GM12875 (cell line): ENCODE measurements around the gene MAN2B2.

ENCODE experiments used
- H3K4me3 ChIP-seq: one replicate; pipeline ENCODE4 v1.5.1; 2011; ENCODE audit warnings: low read depth, low read length, control low read depth
- TF ChIP-seq, protein P1 (sequence below): IDR thresholded peaks from 2 replicates; pipeline ENCODE4 v1.5.1; 2011; ENCODE audit warnings: low read depth, mild to moderate bottlenecking, control low read depth, inconsistent platforms, low read length, moderate library complexity, borderline replicate concordance; ENCODE audit not compliant: insufficient read depth

Gene MAN2B2

DNA sequence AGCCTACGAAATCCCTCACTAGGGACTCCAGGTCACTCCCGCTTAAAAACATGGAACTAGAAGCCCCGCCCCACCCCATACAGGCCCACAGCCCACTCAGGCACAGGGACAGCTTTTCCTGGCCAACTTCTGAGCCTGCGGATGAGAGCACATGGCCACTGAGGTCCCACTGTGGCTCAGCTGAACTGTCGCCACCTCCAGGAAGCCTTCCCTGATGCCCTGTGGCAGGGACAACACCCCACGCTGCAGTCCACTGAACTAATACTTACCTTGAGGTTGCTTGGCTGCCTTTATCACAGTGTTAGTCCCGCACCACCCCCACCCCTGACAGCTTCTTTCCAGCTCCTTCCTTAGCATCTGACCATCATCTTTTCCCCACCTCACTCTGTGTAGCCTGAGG lies 39.3 kb upstream of the MAN2B2 start:
- no peak overlapping the region for H3K4me3 ChIP-seq
- TF ChIP-seq, protein P1, sequence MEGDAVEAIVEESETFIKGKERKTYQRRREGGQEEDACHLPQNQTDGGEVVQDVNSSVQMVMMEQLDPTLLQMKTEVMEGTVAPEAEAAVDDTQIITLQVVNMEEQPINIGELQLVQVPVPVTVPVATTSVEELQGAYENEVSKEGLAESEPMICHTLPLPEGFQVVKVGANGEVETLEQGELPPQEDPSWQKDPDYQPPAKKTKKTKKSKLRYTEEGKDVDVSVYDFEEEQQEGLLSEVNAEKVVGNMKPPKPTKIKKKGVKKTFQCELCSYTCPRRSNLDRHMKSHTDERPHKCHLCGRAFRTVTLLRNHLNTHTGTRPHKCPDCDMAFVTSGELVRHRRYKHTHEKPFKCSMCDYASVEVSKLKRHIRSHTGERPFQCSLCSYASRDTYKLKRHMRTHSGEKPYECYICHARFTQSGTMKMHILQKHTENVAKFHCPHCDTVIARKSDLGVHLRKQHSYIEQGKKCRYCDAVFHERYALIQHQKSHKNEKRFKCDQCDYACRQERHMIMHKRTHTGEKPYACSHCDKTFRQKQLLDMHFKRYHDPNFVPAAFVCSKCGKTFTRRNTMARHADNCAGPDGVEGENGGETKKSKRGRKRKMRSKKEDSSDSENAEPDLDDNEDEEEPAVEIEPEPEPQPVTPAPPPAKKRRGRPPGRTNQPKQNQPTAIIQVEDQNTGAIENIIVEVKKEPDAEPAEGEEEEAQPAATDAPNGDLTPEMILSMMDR: no peak

- no peak overlapping the region for H3K4me3 ChIP-seq
- TF ChIP-seq, protein P1: no peak
These were observed 36.9 kb upstream of the MAN2B2 start for GRCh38 chr4:6538111-6538510.

- H3K4me3 ChIP-seq: no peak overlapping the region
- TF ChIP-seq, protein P1: no peak
These were observed 36.4 kb upstream of the MAN2B2 start for GRCh38 chr4:6538575-6538974.

DNA sequence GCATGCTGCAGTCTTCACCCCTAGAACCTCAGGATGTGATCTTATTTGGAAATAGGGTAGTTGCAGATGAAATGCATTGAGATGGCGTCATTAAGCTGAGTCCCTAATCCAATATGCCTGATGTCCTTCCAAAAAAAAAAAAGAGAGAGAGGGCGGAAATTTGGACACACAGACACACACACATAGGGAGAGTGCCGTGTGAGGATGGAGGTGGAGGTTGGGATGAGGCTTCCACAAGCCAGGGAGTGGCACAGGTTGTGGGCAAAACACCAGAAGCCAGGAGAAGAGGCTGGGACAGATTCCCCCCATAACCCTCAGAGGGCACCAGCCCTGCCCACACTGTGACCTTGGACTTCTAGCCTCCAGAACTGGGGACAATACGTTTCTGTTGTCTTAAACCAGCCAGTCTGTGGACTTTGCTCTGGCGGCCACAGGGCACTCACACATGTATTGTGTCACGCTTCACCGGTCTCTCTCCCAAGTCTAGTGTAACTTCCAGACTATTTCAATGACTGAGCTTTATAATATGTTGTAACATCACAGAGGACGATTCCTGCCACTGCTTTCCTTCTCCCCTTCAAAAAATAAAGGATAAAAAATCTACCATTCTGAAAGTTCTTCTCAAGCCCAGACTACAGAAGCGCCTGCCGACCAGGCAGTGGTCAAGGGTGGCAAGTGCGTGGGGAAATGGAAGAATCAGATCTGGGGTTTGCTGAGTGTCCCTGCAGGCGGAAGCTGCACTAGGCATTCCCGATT lies 35.8 kb upstream of the MAN2B2 start:
- TF ChIP-seq, protein P1: no peak
- no peak overlapping the region for H3K4me3 ChIP-seq

GRCh38 chr4:6540879-6541278 lies 34.1 kb upstream of the MAN2B2 start:
- H3K4me3 ChIP-seq: no peak overlapping the region
- TF ChIP-seq, protein P1: no peak

DNA sequence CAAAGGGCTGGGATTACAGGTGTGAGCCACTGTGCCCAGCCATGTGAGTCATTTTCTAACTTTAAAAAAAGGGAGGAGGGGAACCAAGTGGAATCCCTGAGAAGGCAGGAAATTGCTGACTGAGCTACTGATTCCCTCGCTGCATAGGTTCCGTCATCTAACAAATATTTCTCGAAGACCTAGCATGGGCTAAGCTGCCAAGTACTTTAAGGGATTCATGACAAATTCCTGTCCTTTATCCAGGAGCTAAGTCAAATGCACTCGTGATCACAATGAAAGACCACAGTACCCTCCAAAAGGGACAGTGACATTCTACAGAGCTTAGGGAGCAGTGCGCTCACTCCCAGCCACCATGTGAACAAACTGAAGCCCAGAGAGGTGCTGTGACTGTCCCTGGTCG lies 33.2 kb upstream of the MAN2B2 start:
- H3K4me3 ChIP-seq: no peak overlapping the region
- TF ChIP-seq, protein P1: no peak

GRCh38 chr4:6542951-6543350 lies 32.0 kb upstream of the MAN2B2 start:
- TF ChIP-seq, protein P1: no peak
- H3K4me3 ChIP-seq: no peak overlapping the region
